ENCODE results near the gene TBRG4.

The TBRG4 gene

DNA sequence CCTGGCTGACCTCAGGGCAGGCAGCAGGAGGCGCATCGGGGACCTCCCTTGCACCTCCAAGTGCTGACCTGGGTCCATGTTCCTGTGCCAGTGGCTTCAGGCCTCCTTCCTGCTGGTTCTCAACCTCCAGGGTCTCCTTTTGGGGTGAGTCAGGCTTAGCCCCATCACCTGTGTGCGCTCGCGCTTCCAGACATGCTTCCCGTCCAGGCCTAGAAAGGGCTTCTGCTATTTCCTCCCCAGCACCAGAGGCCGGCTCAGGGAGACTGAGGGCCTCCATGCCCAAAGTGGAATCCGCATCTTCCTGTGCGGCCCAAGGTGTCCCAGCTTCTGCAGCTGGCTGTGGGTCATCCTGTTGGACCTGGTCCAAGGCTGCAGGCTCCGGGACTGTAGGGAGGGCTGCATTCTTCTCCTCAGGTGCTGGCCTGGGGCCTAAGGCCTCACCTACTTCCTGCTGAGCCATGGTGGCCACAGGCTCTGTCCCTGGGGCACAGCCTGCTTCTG, 28.6 kb downstream of the TBRG4 start:
- no peak for DNase-seq (ENCODE audit: extremely low read depth, low read depth)
- TF ChIP-seq CTCF (IDR thresholded peaks at IDR 0.05; ENCODE audit: low read depth, low read length), result no peak

DNA sequence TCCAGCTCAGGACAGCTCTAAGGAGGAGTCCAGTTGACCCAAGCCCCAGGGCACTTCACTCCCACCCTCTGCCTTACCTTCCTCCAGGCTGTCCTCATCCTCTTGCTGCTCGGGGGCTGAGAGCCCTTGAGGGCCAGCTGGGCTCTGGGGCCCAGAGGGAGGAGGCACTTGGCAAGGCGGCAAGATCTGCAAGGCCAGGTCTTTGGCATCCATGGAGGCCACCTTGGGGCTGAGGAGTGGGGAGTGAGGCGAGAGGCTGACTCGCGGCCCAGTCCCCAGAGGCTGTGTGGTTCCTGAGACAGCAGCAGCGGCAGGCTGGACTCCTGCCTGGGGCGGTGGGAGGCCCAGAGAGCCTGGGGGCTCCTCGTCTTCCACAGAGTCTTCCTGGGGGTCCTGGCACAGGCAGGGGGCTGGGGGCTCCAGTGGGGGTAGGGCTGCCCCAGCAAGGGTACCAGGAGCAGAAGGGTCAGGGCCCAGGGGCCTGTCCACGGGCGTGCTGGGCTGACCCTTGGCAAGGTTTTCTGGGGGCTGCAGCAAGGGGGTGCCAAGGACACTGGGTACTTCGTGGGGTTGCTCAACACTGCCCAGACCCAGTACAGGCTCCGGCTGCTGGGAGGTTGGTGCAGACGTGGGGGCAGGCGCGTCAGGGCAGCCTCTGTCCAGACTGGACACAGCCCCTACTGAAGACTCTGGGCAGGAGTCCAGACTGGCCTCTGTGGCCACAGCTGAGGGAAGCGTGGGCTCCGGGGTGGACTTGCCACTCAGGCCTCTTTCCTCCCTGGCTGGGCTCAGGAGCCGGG, 29.3 kb downstream of the TBRG4 start:
- no peak for DNase-seq (ENCODE audit: extremely low read depth, low read depth)
- TF ChIP-seq CTCF (IDR thresholded peaks at IDR 0.05; ENCODE audit: low read depth, low read length), result no peak

GRCh38 chr7:45081670-45081974, 29.9 kb downstream of the TBRG4 start:
- DNase-seq (ENCODE audit: extremely low read depth, low read depth), result no peak
- TF ChIP-seq CTCF (IDR thresholded peaks at IDR 0.05; ENCODE audit: low read depth, low read length), result no peak

DNA sequence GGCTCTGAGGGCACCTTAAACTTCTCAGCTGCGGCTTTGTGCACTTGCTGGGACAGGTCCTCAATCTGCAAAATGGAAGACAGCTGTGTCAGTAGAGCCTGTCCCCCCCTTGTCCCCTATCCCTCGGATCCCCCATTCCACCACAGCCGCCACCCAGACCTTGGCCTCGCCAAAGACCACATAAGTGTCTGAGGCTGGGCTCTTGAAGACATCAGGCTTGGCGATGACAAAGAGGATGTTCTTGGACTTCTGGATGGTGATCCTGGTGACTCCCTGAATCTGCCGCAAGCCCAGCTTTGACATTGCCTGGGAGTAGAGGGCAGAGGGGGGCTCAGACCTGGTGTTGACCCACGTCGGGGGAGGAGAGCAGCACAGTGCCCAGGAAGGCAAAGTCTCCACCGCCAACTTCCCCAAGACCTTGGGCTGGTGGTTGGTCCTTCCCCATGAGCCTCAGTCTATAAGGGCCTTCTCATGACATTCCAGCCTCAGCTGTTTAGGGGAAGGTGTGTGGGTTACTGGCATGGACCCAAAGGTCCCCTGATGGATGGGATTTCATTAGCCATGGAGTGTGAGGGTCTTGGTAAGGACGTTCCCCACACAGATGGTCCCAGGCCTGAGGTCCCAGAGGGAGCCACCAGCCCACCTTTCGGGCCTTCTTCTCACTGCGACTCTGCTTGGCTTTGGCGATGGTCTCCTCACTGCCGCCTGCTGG, 30.4 kb downstream of the TBRG4 start:
- DNase-seq (ENCODE audit: extremely low read depth, low read depth), result no peak
- TF ChIP-seq CTCF (IDR thresholded peaks at IDR 0.05; ENCODE audit: low read depth, low read length), result no peak

DNA sequence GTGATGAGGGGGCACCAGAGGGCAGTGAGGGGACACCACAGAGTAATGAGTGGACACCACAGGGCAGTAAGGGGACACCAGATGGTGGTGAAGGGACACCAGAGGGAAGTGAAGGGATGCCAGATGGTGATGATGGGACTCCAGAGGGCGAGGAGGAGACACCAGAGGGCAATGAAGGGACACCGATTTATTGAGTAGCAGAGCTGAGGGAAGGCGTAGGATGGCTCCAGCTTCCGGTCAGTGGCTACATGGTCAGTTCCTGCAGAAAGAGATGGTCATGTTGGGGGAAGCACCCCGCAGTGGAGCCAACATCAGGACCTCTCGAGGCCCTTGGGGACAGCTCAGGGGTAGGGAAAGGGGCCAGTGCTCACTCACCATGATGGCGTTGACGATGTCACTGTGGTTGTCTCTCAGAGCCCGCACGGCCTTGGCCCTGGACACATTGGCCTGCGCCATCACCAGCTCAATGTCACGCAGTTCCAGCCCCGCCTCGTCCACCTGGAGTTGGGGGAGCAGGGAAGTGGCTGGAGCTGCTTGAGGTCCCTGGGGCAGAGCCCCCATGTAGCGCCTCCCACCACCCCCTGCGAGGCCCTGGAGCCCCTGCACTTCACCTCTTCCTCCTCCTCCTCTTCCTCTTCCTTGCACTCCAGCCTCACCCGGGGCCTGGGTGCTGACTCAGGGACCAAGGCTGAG, 31.1 kb downstream of the TBRG4 start:
- DNase-seq (ENCODE audit: extremely low read depth, low read depth), result no peak
- no peak for TF ChIP-seq CTCF (IDR thresholded peaks at IDR 0.05; ENCODE audit: low read depth, low read length)

- DNase-seq (ENCODE audit: extremely low read depth, low read depth), result no peak
- no peak for TF ChIP-seq CTCF (IDR thresholded peaks at IDR 0.05; ENCODE audit: low read depth, low read length)
These were observed 33.3 kb downstream of the TBRG4 start for GRCh38 chr7:45078125-45078681.

Data from AG09319 (cell line).